ENCODE results near the gene DDX10. TPM values are rescaled to one million over a fixed set of nuclear protein-coding genes. Genes with fewer than 3 reads are reported as not detected.

Gene DDX10
- polyA plus RNA-seq, 12 donors: 21.3 to 41.7 (median 24.5) TPM; not detected in 1

GRCh38 chr11:108870373-108871020 is 205.6 kb downstream of the DDX10 start:
- no peak for DNase-seq

- no peak for DNase-seq
Measured at GRCh38 chr11:108871152-108871551, 206.3 kb downstream of the DDX10 start.

- DNase-seq: no peak
Measured at GRCh38 chr11:108871867-108872266, 207.0 kb downstream of the DDX10 start.

- no peak for DNase-seq
Measured at GRCh38 chr11:108872781-108873291, 208.0 kb downstream of the DDX10 start.

- no peak for DNase-seq
Measured at GRCh38 chr11:108873310-108873709, 208.4 kb downstream of the DDX10 start.

- no peak for DNase-seq
Measured at GRCh38 chr11:108873941-108874340, 209.1 kb downstream of the DDX10 start.

- DNase-seq: no peak
Measured at GRCh38 chr11:108875134-108875533, 210.3 kb downstream of the DDX10 start.

- no peak for DNase-seq
Measured at GRCh38 chr11:108877178-108877577, 212.3 kb downstream of the DDX10 start.

GRCh38 chr11:108880510-108880909 is 215.6 kb downstream of the DDX10 start:
- DNase-seq: no peak

- DNase-seq: no peak
Measured at GRCh38 chr11:108881131-108881530, 216.3 kb downstream of the DDX10 start.

- DNase-seq: no peak
Measured at GRCh38 chr11:108882211-108882831, 217.5 kb downstream of the DDX10 start.

GRCh38 chr11:108886005-108886659 is 221.3 kb downstream of the DDX10 start:
- no peak for DNase-seq

GRCh38 chr11:108886660-108887009 is 221.8 kb downstream of the DDX10 start:
- DNase-seq: no peak

GRCh38 chr11:108887436-108888238 is 222.8 kb downstream of the DDX10 start:
- DNase-seq: no peak

GRCh38 chr11:108890482-108891105 is 225.7 kb downstream of the DDX10 start:
- DNase-seq: no peak

GRCh38 chr11:108891143-108891542 is 226.3 kb downstream of the DDX10 start:
- no peak for DNase-seq

GRCh38 chr11:108891909-108892511 is 227.1 kb downstream of the DDX10 start:
- no peak for DNase-seq

- no peak for DNase-seq
Measured at GRCh38 chr11:108895579-108896480, 231.0 kb downstream of the DDX10 start.

- DNase-seq: no peak
Measured at GRCh38 chr11:108897071-108897481, 232.2 kb downstream of the DDX10 start.

GRCh38 chr11:108897916-108898315 is 233.0 kb downstream of the DDX10 start:
- no peak for DNase-seq
